Karpas-422 (cell line): Measurements from ENCODE around the gene ADORA1. TPM values are rescaled to one million over a fixed set of nuclear protein-coding genes. Genes with fewer than 3 reads are reported as not detected.

ENCODE experiments used
- DNase-seq: peaks from one replicate; pipeline ENCODE4 v3.0.0-alpha.2; 2015
- H2AFZ ChIP-seq: fragments of 200-600 bp; sonication (generic); 2 replicates; pipeline ENCODE4 v1.6.1; 2014; ENCODE audit warnings: antibody characterized with exemption, low read length, mixed read lengths
- H3K27ac ChIP-seq: fragments of 200-600 bp; sonication (generic); 2 replicates; pipeline ENCODE4 v1.5.1; 2014; ENCODE audit warnings: mild to moderate bottlenecking, low read length, moderate library complexity
- H3K27me3 ChIP-seq: fragments of 200-600 bp; sonication (generic); 2 replicates; pipeline ENCODE4 v1.6.1; 2014; ENCODE audit warnings: low read length, mixed read lengths
- H3K36me3 ChIP-seq: fragments of 200-600 bp; sonication (generic); 2 replicates; pipeline ENCODE4 v1.6.1; 2014; ENCODE audit warnings: low read length, mixed read lengths; ENCODE audit not compliant: insufficient read depth
- H3K4me1 ChIP-seq: fragments of 200-600 bp; sonication (generic); 2 replicates; pipeline ENCODE4 v1.6.1; 2014; ENCODE audit warnings: mild to moderate bottlenecking, low read length, mixed read lengths
- H3K4me2 ChIP-seq: fragments of 200-600 bp; sonication (generic); 2 replicates; pipeline ENCODE4 v1.6.1; 2014; ENCODE audit warnings: low read length, low read depth, mild to moderate bottlenecking; ENCODE audit not compliant: poor library complexity, severe bottlenecking
- H3K4me3 ChIP-seq: fragments of 200-600 bp; sonication (generic); 2 replicates; pipeline ENCODE4 v1.5.1; 2014; ENCODE audit warnings: mild to moderate bottlenecking, antibody characterized with exemption, low read length, mixed read lengths
- H3K79me2 ChIP-seq: fragments of 200-600 bp; sonication (generic); 2 replicates; pipeline ENCODE4 v1.6.1; 2014; ENCODE audit warnings: mild to moderate bottlenecking, low read length, mixed read lengths
- H3K9ac ChIP-seq: fragments of 200-600 bp; sonication (generic); 2 replicates; pipeline ENCODE4 v1.6.0; 2014; ENCODE audit warnings: low read length
- H3K9me2 ChIP-seq: fragments of 200-600 bp; sonication (generic), shearing (Covaris generic); replicated peaks from 2 replicates; pipeline ENCODE4 v1.6.0; 2014; ENCODE audit warnings: mild to moderate bottlenecking, low read length, moderate library complexity; ENCODE audit not compliant: insufficient read depth
- H3K9me3 ChIP-seq: fragments of 300-700, 200-600 bp; sonication (generic); 2 replicates; pipeline ENCODE4 v1.6.1; 2014; ENCODE audit warnings: low read length, mixed read lengths
- H4K20me1 ChIP-seq: fragments of 200-600 bp; sonication (generic); 2 replicates; pipeline ENCODE4 v1.6.1; 2014; ENCODE audit warnings: mild to moderate bottlenecking, antibody characterized with exemption, low read length, low read depth; ENCODE audit not compliant: insufficient read depth
- total RNA-seq: library from RNA; depleted of rRNA; stranded (reverse); fragments of >200 nt; shearing (Covaris generic); gene quantifications from 2 replicates; pipeline ENCODE4 v1.2.3, GENCODE V29; 2014; ENCODE audit warnings: low replicate concordance

Gene ADORA1
- total RNA-seq, 1 experiment from 2014 or later: not detected

GRCh38 chr1:203112475-203112874, 15.1 kb upstream of the ADORA1 start:
- Histone ChIP-seq H3K9me2 (no peaks in the 10 kb centered on the region), H3K9me3 (no peaks in the 10 kb centered on the region), H3K4me2 (no peak overlapping the region), H2AFZ (peak overlapping the region; percentile 8; the same call in 1 of the 2 replicates), H3K27me3 (no peaks in the 10 kb centered on the region), H3K4me3 (no peak overlapping the region), H3K79me2 (no peaks in the 10 kb centered on the region), H3K9ac (no peak overlapping the region), H3K4me1 (peaks cover 15% of the 10 kb centered on the region), H3K27ac (no peak overlapping the region), H4K20me1 (no peaks in the 10 kb centered on the region), H3K36me3 (no peaks in the 10 kb centered on the region)
- DNase-seq: no peak

GRCh38 chr1:203113308-203113707, 14.2 kb upstream of the ADORA1 start:
- Histone ChIP-seq H2AFZ (no peak overlapping the region), H3K36me3 (no peaks in the 10 kb centered on the region), H3K4me2 (no peak overlapping the region), H3K9me2 (no peaks in the 10 kb centered on the region), H3K79me2 (no peaks in the 10 kb centered on the region), H3K4me1 (peaks cover 15% of the 10 kb centered on the region), H3K9ac (no peak overlapping the region), H3K27ac (no peak overlapping the region), H3K9me3 (no peaks in the 10 kb centered on the region), H3K27me3 (no peaks in the 10 kb centered on the region), H3K4me3 (no peak overlapping the region), H4K20me1 (no peaks in the 10 kb centered on the region)
- no peak for DNase-seq

DNA sequence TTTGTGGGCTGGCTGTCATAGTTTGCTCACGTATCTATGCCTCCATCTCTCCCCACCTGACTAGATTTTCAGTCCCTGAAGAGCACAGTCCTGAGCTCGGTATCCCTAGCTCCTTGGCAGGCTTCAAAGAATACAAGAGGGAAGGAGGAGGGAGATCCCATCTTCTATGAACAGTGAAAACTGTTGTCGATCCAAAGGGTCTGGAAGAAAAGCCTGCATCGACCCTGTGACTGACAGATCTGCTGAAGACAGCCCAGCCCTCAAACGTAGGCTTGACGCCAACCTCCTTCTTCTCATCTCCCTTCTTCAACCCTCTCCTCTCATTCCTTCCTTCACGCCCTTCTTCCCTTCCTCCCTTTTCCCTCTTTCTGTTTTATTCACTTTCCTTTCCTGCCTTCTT, 13.3 kb upstream of the ADORA1 start:
- H3K9me2 ChIP-seq: no peaks in the 10 kb centered on the region

GRCh38 chr1:203116091-203116820, 11.3 kb upstream of the ADORA1 start:
- DNase-seq: no peak
- no peaks in the 10 kb centered on the region for H3K9me2 ChIP-seq
- no peak overlapping the region for H3K27ac ChIP-seq
- H3K9ac ChIP-seq: no peak overlapping the region
- no peak overlapping the region for H3K4me3 ChIP-seq
- no peaks in the 10 kb centered on the region for H3K36me3 ChIP-seq
- no peak overlapping the region for H3K4me2 ChIP-seq
- no peak overlapping the region for H2AFZ ChIP-seq
- H3K79me2 ChIP-seq: no peaks in the 10 kb centered on the region
- H3K4me1 ChIP-seq: peaks cover 15% of the 10 kb centered on the region
- no peaks in the 10 kb centered on the region for H4K20me1 ChIP-seq
- H3K9me3 ChIP-seq: no peaks in the 10 kb centered on the region
- no peaks in the 10 kb centered on the region for H3K27me3 ChIP-seq

More for the DNA sequence above, 13.3 kb upstream of the ADORA1 start:
- Histone ChIP-seq H3K36me3 (no peaks in the 10 kb centered on the region), H3K4me3 (no peak overlapping the region), H4K20me1 (no peaks in the 10 kb centered on the region), H3K27ac (no peak overlapping the region), H3K9ac (no peak overlapping the region), H3K27me3 (no peaks in the 10 kb centered on the region), H3K4me1 (peaks cover 15% of the 10 kb centered on the region), H3K9me3 (no peaks in the 10 kb centered on the region), H3K4me2 (no peak overlapping the region), H2AFZ (0 out of 2 replicates have a peak overlapping the region, but pooled peaks have one; percentile 5), H3K79me2 (no peaks in the 10 kb centered on the region)
- DNase-seq: no peak

DNA sequence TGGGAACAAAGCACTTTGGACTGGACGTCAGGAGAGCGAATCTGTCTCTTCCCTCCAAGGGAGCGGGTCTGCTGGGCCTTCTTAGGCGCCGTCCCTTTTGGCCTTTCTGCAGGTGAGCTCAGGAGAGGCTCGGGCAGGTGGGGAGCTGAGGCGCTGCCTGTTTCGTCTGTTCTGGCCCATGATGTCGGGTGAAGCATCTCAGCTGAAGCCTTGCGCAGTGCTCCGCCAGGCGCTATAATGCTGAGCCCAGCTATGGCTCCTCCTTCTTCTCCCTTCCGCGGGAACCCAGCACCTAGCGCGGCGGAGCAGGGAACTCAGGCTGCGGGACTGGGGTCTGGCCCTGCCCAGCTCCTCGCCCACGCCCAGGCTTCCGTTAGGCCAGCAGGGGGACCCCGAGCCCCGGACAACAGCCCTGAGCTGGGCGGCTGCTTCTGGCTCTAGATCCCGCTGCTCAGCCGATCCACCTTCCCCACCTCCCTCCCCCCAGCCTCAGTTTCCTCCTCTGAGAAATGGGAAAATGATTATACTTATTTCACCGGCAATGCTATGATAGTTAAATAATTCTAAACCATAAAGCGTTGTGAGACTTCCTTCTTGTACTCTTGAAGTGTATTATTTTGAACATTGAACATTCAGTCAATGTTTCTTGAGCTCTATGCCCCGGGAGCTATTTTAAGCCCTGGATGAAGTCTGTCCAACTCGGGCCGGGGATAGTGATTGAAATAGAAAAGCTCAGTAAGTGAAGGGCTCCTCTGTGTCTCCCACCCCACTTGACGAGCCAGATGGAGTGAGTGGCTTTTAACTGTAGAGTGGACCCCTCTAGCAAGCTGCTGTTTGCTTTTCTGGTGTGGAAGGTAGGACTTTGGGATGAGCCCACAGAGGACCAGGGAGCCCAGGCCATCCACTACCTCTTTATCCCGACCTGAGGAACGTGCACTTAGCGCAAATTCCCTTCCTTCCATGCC, 9.6 kb upstream of the ADORA1 start:
- Histone ChIP-seq H3K27ac (no peak overlapping the region), H3K36me3 (no peaks in the 10 kb centered on the region), H3K9ac (no peak overlapping the region), H3K9me3 (no peaks in the 10 kb centered on the region), H3K4me3 (no peak overlapping the region), H4K20me1 (no peaks in the 10 kb centered on the region), H3K4me1 (peaks cover 12% of the 10 kb centered on the region), H3K79me2 (no peaks in the 10 kb centered on the region), H3K27me3 (no peaks in the 10 kb centered on the region), H3K9me2 (no peaks in the 10 kb centered on the region), H2AFZ (no peak overlapping the region), H3K4me2 (no peak overlapping the region)
- peak; percentile 79 for DNase-seq

GRCh38 chr1:203120325-203121153, 7.0 kb upstream of the ADORA1 start:
- H3K4me1 ChIP-seq: peaks cover 9% of the 10 kb centered on the region
- H3K27ac ChIP-seq: no peak overlapping the region
- no peak for DNase-seq
- no peaks in the 10 kb centered on the region for H4K20me1 ChIP-seq
- H3K36me3 ChIP-seq: no peaks in the 10 kb centered on the region
- H3K4me3 ChIP-seq: no peak overlapping the region
- H3K9me3 ChIP-seq: no peaks in the 10 kb centered on the region
- no peaks in the 10 kb centered on the region for H3K79me2 ChIP-seq
- no peaks in the 10 kb centered on the region for H3K27me3 ChIP-seq
- no peaks in the 10 kb centered on the region for H3K9me2 ChIP-seq
- no peak overlapping the region for H3K9ac ChIP-seq
- no peak overlapping the region for H3K4me2 ChIP-seq
- H2AFZ ChIP-seq: no peak overlapping the region

GRCh38 chr1:203121186-203122015, 6.1 kb upstream of the ADORA1 start:
- Histone ChIP-seq H3K27me3 (no peaks in the 10 kb centered on the region), H4K20me1 (no peaks in the 10 kb centered on the region), H3K9me2 (no peaks in the 10 kb centered on the region), H3K4me3 (no peak overlapping the region), H3K27ac (no peak overlapping the region), H3K4me1 (peaks cover 1% of the 10 kb centered on the region), H3K36me3 (no peaks in the 10 kb centered on the region), H3K4me2 (no peak overlapping the region), H3K79me2 (no peaks in the 10 kb centered on the region), H2AFZ (no peak overlapping the region), H3K9ac (no peak overlapping the region), H3K9me3 (no peaks in the 10 kb centered on the region)
- DNase-seq: no peak
